CD4-positive, alpha-beta T cell treated with Interleukin-10 for 1 hour (primary cell): ENCODE data around the gene ARHGAP31.
"Not testable (repeated sequence)": the region's sequence is repeated elsewhere in the genome, so short reads cannot be mapped to it uniquely, and the experiment has no call there.

Experiments
- DNase-seq: peaks from one replicate; pipeline ENCODE4 v3.0.0-alpha.2; 2020

The ARHGAP31 gene

DNA sequence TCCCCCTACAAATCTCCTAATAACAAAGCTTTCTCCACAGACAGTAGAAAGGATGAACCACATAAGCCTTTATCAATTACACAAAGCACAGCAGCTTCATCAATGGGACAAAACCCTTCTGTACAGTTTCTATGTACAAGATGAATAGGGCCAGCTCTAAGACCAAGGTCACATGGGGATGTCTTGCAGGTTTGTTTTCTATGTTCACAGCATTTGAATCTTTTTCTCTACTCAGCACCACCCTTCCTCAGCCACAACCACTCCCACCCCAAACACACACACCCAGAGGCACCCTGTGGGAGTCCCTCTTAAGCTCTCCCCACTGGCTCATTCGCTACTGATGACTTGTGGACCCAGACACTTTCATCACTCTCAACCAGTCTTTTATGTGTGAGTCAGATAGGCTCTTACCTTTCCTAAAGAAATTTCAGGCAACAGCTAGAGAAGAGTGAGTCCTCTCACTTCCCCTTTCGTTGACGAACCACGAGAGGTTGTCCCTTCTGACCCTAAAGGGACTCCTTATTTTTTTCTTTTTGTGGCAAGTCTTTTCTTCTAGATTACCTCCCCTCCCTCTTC is 57.9 kb downstream of the ARHGAP31 start:
- DNase-seq, result peak; percentile 34

DNA sequence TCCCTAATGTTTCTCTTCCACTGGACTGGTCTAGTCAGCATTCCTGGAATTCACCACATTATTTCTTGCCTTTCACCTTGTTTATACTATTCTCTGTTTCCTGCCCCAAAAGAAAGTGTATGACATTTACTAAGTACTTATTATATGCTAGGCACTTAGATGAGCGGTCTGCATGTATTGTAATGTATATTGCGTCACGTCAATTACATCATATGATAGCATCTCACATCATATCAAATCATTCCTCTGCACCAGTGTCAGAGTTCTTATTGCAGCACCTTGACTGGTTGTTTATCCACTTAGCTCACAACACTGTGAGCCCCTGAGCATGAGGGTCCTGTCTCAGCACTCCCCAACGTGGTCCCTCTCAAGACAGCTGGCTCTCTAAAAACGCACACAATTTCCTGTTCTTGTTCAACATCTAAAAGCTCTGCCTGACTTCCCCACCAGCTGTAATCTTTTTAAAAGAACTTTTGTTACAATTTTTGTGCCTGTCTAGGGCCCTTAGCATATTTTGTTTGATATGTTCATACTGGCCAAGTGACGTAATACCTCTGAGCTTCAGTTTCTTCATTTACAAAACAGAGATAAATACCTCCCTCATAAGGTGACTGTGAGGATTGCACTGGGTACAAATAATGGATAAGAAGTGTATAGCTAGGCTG is 58.8 kb downstream of the ARHGAP31 start:
- peak; percentile 59 for DNase-seq

GRCh38 chr3:119355608-119356007 is 61.4 kb downstream of the ARHGAP31 start:
- not testable (repeated sequence) for DNase-seq

GRCh38 chr3:119356646-119357045 is 62.5 kb downstream of the ARHGAP31 start:
- DNase-seq, result no peak

- no peak for DNase-seq
Observed at GRCh38 chr3:119357190-119357589, 63.0 kb downstream of the ARHGAP31 start.

GRCh38 chr3:119359476-119360326 is 65.5 kb downstream of the ARHGAP31 start:
- no peak for DNase-seq

DNA sequence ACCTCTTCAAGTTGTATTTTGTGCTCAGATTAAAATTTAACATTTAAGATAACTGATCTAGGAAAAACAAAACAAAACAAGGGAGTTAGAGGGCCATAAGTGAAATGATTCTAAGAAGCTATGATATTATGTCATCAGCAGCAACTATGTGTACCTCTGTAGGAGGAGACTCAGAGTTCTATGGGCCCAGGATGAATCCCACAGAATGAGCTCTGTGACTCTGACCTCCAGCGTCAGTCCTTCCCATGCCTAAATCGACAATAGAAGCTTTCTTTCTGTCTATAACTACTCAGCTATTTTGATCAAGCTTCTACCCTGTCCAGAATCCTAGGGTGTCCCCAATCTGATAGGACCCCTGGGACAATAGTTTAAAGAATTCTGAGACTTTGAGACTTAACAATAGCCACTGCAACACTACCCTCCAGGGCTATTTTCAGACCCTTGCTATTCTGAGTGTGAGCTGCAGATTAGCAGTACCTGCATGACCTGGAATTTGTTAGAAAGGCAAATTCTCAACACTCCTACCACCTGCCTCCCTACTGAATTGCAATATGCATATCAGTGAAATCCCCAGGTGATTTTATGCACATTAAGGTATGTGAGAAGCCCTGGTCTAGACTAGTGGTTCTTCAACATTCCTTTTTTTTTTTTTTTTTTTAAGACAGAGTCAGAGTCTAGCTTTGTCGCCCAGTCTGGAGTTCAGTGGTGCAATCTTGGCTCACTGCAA is 66.7 kb downstream of the ARHGAP31 start:
- DNase-seq, result no peak

DNA sequence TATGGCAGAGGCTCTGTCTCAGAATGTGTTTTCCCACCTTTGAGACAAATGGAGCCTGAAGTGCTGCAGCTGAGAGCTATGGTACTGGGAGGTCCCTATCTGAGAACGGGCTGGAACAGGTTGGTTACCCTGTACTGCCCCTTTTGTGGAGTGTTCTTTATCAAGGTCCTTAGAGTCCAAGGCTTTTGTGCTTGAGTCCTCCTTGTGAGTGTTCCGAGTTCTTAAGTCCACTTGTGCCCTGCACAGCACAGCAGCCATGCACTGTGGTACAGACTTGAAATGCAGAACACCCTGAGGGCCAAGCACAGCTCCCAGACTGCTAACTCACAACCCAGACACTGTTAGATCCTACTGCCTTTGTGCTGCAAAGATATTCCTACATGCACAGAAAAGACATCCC is 67.8 kb downstream of the ARHGAP31 start:
- DNase-seq, result no peak

GRCh38 chr3:119362940-119363725 is 69.0 kb downstream of the ARHGAP31 start:
- no peak for DNase-seq

DNA sequence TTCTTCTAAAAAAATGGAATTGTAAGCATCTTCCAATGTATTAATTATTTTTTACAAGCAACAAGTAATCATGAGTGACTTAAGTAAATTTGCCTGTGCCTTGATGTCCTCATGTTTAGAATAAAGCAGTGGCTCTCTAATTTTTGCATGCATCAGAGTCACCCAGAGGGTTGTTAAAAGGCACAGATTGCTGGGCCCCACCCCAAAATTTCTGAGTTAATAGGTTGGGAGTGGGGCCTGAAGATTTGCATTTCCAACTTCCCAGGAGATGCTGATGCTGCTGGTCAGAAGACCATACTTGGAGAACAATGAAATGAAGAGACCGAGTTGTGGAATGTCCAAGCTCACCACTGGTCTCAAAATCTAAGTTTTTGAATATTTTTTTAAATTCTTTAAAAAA is 70.2 kb downstream of the ARHGAP31 start:
- DNase-seq, result no peak

GRCh38 chr3:119365418-119365817 is 71.2 kb downstream of the ARHGAP31 start:
- no peak for DNase-seq

DNA sequence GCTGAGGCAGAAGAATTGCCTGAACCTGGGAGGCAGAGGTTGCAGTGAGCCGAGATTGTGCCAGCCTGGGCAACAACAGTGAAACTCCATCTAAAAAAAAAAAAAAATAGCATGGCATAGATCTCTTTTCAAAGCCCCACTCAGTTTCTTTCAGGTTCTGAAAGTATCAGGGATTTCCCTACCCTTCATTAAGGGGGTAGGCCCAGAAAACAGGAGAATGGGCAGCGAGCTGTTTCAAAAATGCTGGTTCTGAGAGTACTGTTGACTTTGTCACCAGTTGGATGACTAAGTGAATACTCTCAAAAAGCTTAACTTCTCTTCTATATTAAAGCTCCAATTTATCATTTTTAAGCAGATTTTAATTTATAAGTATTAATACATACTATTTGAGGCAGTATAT is 72.8 kb downstream of the ARHGAP31 start:
- no peak for DNase-seq

DNA sequence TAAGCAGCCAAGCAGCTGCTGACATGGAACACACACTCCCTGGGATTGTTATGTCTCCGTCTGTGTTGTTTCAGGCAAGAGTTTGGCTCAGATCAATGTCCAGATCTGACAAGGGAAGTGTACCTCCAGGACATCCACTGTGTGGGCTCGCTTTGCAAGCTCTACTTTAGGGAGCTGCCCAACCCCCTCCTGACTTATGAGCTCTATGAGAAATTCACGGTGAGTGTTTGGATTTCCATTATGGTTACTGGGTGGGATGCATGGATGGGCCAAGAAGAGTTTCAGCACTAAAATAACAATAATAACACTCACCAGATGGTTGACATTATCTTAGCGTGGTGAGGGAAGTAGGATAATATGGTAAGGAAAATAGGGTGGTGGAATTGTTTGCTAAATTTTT is 74.1 kb downstream of the ARHGAP31 start:
- no peak for DNase-seq

DNA sequence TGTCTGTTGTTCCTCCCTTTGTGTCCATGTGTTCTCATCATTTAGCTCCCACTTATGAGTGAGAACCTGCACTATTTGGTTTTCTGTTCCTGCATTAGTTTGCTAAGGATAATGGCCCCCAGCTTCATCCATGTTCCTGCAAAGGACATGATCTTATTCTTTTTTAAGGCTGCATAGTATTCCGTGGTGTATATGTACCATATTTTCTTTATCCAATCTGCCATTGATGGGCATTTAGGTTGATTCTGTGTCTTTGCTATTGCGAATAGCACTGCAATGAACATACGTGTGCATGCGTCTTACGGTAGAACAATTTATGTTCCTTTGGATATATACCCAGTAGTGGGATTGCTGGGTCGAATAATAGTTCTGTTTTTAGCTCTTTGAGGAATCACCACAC is 77.6 kb downstream of the ARHGAP31 start:
- not testable (repeated sequence) for DNase-seq

DNA sequence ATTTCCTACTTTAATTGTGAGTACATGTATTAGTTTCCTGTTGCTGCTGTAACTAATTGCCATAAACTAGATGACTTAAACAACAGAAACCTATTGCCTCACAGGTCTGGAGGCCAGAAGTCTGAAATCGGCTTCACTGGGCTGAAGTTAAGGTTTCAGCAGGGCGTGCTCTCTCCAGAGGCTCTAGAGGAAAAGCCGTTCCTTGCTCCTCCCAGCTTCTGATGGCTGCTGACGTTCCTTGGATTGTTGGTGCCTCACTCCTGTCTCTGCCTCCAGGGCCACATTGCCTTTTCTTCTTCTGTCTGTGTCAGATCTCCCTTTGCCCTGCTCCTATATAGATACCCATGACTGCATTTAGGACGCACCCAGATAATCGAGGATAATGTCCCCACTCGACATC is 80.9 kb downstream of the ARHGAP31 start:
- DNase-seq, result no peak

DNA sequence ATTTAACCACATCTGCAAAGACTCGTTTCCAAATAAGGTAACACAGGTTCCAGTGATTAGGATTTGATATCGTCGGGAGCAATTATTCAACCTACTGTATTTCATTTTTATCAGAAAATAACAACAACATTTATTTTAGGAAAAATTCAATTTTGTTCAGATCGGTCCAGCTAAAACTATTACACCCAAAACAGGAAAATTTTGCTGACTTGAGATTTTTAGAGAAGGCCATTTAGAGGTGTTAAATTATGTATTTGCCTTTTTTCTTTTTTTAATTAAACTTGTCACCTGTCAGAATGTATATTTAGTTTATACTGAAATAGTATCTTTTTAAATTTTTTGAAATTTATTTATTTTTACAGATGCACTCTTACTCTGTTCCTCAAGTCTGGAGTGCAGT is 81.3 kb downstream of the ARHGAP31 start:
- no peak for DNase-seq

- DNase-seq, result no peak
Observed at GRCh38 chr3:119376758-119377157, 82.6 kb downstream of the ARHGAP31 start.

- DNase-seq, result no peak
Observed at GRCh38 chr3:119378259-119378803, 84.1 kb downstream of the ARHGAP31 start.

DNA sequence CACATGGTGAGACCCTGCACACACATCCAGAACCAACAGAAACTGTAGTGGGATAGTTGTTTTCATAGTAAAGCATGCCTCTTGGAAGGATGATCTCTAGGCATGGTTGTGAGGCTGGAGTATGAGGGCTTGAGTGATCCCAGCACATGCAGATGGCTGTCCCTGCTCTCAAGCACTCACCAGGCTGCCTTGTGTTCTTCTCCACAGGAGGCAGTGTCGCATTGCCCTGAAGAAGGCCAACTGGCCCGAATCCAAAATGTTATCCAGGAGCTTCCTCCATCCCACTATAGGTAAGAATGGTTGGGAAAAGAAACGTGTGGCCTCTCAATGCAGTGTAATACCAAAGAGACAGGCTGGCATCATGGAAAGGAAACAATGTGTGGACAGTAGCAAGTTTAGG is 86.5 kb downstream of the ARHGAP31 start:
- DNase-seq, result no peak

GRCh38 chr3:119382134-119382533 is 88.0 kb downstream of the ARHGAP31 start:
- no peak for DNase-seq

DNA sequence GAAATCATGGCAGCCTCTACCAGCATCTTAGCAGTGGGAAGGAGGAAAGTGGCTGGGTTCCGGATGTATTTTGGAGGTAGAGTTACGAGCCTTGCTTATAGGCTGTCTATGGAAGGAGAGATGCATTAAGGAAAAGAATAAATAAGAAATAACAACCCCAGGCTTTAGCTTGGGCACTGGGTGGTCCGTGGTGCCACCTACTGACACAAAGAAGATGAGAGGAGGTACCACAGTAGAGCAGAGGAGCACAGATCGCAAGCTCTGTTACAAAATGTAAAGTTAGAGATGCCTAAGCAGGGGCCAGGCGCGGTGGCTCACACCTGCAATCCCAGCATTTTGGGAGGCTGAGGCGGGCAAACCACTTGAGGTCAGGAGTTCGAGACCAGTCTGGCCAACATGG is 94.4 kb downstream of the ARHGAP31 start:
- no peak for DNase-seq

DNA sequence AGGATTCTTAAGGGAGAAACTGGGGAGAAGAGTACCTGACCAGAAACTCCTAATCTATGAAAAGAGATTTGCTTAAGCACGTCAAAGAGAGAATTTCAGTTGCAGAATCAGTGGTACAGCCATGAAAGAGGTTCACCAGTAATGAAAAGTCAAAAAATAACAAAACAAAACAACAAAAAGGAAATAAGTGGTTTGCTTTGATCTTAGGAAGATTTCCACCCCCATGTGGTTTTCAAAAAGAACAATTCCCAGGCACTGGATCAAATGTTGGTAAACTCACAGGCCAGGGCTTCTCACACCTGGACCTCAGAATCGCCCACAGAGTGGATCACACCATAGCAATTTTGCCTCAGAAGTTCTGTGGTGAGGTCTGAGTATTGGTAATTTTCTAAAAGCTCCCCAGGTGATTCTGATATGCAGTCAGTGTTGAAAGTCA is 101.8 kb downstream of the ARHGAP31 start:
- no peak for DNase-seq
